ENCODE measurements around the gene DDX28. TPM values are rescaled to one million over a fixed set of nuclear protein-coding genes. Genes with fewer than 3 reads are reported as not detected.

Gene DDX28, protein sequence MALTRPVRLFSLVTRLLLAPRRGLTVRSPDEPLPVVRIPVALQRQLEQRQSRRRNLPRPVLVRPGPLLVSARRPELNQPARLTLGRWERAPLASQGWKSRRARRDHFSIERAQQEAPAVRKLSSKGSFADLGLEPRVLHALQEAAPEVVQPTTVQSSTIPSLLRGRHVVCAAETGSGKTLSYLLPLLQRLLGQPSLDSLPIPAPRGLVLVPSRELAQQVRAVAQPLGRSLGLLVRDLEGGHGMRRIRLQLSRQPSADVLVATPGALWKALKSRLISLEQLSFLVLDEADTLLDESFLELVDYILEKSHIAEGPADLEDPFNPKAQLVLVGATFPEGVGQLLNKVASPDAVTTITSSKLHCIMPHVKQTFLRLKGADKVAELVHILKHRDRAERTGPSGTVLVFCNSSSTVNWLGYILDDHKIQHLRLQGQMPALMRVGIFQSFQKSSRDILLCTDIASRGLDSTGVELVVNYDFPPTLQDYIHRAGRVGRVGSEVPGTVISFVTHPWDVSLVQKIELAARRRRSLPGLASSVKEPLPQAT
- 10 to 100 TPM in 1 of 4 donors, 1 to 10 TPM in 3; 6.4 to 13.5 (median 6.8) TPM for total RNA-seq

DNA sequence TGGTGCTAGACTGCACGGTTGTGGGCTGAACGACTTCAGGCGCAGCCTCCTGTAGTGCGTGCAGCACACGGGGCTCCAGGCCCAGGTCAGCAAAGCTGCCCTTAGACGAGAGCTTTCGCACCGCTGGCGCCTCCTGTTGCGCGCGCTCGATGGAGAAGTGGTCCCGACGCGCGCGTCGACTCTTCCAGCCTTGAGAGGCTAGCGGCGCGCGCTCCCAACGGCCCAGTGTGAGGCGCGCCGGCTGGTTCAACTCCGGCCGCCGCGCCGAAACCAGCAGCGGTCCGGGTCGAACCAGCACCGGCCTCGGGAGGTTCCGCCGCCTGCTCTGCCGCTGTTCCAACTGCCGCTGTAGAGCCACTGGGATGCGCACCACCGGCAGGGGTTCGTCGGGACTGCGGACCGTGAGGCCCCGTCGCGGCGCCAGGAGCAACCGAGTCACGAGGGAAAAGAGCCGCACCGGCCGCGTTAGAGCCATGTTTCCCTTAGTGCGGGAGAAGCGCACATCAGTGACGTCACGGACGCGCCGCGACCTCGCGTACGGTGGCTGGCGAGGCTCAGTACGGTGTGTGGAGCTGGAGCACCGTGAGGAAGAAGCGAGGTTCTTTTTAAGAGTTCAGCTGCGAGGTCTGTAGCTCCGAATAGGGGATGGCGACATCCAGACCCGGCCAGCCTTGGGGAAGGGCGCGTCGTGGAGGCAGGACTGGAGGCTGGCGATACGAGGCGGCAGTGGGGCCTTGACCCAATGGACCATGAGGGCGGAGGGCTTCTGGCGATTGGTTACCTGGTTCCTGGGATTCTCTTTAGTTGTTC, at the start of gene DDX28, which contains the start of gene DUS2:
TSS of gene DDX28 (minus strand) at position 505 of the 810 bp plus-strand sequence. CDS start at position 475, 30 bp downstream.
TSS of gene DUS2 (plus strand) at position 557 of the 810 bp plus-strand sequence. CDS start 14,740 bp downstream, outside the sequence.
- DNase-seq (ENCODE audit: low spot score) (peak; percentile 93), ATAC-seq (ENCODE audit: low FRiP score) (peak; percentile 93)
- TF ChIP-seq, protein P1, sequence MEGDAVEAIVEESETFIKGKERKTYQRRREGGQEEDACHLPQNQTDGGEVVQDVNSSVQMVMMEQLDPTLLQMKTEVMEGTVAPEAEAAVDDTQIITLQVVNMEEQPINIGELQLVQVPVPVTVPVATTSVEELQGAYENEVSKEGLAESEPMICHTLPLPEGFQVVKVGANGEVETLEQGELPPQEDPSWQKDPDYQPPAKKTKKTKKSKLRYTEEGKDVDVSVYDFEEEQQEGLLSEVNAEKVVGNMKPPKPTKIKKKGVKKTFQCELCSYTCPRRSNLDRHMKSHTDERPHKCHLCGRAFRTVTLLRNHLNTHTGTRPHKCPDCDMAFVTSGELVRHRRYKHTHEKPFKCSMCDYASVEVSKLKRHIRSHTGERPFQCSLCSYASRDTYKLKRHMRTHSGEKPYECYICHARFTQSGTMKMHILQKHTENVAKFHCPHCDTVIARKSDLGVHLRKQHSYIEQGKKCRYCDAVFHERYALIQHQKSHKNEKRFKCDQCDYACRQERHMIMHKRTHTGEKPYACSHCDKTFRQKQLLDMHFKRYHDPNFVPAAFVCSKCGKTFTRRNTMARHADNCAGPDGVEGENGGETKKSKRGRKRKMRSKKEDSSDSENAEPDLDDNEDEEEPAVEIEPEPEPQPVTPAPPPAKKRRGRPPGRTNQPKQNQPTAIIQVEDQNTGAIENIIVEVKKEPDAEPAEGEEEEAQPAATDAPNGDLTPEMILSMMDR (IDR thresholded peaks at IDR 0.05), result no peak

DNA sequence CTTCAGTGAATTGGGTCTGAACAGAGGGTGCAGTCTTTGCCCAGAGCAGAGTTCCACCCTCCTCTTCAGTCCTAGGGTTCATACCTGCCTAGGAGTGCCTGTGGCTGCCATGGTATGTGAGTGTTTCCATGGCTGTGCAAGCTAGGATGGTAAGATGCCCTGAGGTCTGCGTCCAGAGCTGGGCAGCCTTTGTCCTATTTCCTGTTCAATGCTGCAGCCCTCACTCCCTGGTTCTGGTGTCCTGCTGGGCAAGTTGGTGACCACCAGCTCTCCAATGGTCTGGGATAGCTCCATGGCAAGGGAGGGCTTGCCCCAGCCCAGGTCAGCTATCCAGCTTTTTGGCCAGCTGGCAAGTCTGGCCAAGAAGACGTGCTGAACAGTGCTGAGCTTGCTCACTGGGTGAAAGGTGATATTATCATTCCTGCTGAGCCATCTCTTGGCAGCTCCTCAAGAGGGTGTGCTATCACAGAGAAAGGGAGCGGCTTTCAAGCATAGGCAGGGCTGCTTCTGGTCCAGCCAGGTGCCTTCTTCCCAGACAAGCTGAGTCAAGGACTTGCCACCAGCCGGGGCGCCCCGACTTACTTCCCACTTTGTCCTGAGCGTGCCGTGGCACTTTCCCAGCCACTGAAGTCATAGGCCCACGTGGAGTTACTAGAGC, 49.1 kb upstream of the DDX28 start:
- ATAC-seq (ENCODE audit: low FRiP score), result peak; percentile 91
- TF ChIP-seq, protein P1 (IDR thresholded peaks at IDR 0.05), result no peak
- DNase-seq (ENCODE audit: low spot score), result no peak

DNA sequence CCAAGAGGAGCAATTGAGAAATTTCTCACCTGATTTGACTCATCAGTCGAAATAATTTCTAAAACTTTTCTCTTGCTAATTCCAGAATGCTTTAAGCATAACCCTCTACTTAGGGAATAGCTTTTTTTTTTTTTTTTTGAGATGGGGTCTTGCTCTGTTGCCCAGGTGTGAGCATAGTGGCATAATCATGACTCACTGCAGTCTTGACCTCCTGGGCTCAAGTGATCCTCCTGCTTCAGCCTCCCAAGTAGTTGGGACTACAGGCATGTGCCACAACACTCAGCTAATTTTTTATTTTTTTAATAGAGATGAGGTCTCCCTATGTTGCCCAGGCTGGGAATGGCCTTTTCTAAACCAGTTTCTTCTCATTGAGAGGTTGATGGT, 48.5 kb upstream of the DDX28 start:
- TF ChIP-seq, protein P1 (IDR thresholded peaks at IDR 0.05), result no peak
- ATAC-seq (ENCODE audit: low FRiP score), result no peak

DNA sequence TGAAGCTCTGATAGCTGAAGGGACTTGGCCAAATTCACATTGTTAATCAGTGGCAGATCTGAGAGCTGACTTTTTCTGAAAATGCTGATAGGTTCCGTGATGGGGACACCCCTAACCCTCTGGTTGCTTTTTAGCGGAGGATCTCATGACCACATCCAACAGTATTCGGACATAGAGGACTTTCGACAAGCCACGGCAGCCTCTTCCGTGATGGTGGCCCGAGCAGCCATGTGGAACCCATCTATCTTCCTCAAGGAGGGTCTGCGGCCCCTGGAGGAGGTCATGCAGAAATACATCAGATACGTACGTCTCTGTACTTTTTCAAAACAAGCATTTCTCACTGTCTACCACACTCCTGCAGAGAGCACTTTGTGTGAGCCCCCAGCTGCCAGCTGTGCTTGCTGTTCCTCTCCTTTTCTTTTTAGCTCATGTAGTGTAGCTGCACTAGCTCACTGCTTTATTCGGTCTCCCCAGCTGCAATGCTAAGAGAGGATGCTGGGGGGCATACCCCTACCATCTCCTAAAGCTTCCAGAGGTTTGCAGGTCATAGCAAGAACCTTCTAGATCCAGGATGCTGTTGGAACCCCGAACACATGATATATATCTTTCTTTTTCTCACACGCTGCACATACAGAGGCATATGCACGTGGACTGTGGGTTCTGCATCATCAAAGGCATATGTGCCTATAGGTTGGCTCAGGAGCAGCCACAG, 47.9 kb upstream of the DDX28 start:
- DNase-seq (ENCODE audit: low spot score) (no peak), ATAC-seq (ENCODE audit: low FRiP score) (no peak)
- TF ChIP-seq, protein P1 (IDR thresholded peaks at IDR 0.05), result no peak

More for the DNA sequence above, 48.5 kb upstream of the DDX28 start:
- DNase-seq (ENCODE audit: low spot score), result no peak

DNA sequence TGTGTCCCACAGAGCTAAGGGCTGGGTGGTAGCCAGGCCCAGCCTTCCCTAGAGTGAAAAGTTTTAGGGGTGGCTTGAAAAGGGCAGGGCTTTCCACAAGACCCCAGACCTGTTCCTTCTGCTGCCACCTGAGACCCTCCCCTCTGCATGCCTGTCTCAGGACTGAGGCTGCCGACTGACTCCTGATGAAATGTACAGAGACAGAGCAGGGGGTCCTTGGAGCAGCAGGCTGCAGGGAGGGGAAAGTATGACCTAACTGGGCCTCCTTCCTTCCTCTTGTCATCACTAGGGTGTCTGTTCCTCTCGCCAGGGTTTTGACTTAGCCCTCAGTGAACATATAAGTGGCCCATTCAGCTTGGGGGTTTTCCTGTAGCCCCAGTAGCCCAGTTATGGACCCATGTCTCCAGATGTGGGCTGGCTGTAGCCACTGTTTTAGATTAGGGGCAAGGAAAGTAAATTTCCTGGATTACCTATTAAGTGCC, 47.3 kb upstream of the DDX28 start:
- DNase-seq (ENCODE audit: low spot score), result no peak
- TF ChIP-seq, protein P1 (IDR thresholded peaks at IDR 0.05), result no peak
- no peak for ATAC-seq (ENCODE audit: low FRiP score)

All from omental fat pad (tissue), 4 donors.